ENCODE results near the gene SLAMF1.
A peak's percentile ranks its signal among the peaks of the same experiment; 100 is the strongest.

SLAMF1 gene

DNA sequence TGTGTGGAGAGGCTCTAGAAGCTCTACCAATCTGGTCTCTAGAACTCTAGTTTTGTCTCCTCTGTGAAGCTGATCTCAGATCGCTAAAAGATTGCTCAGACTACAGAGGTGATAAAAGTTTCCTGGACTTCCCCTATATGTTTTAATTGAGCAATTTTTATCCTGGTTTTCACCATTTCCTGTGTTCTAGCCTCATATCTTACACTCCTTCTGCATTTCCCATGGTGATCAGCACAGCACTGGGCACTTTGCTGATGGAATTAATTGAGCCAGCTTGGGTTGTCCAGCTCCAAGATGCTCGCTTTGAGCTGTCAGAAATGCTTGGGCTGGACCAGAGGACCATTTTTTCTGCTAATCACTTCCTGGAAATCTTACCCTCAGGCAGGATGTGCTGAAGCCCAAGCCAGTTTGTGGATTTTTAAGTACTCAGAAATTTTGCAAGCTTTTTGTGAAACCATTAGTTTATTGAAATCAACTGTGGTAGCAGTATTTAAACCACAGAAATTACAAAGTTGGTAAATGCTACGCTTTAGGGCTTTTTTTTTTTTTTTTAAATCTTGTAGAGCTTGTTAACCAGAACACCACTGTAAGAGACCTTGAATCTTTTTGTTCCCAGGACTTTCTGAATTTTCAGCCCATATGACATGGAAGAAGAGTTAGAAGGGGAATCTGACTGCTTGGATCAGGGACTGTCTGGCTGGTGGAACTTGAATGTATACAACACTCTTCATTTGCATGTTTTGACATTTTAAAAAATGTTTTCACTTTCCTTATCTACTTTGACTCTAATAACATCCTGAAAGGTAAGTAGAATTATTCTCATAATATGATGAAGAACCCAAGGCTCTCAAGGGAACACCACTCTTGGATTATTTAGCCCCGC is 36.4 kb upstream of the SLAMF1 start:
- H3K9ac ChIP-seq (ENCODE audit: low read length), result 0 out of 2 replicates have a peak overlapping the region, but pooled peaks have one; percentile 4
- H3K4me3 ChIP-seq (ENCODE audit: low read length), result no peak overlapping the region
- no peaks in the 10 kb centered on the region for H3K9me3 ChIP-seq (ENCODE audit: insufficient read depth, low read length)
- no peak for TF ChIP-seq EZH2phosphoT487 (IDR thresholded peaks at IDR 0.05; ENCODE audit: low read depth)
- TF ChIP-seq, protein P1, sequence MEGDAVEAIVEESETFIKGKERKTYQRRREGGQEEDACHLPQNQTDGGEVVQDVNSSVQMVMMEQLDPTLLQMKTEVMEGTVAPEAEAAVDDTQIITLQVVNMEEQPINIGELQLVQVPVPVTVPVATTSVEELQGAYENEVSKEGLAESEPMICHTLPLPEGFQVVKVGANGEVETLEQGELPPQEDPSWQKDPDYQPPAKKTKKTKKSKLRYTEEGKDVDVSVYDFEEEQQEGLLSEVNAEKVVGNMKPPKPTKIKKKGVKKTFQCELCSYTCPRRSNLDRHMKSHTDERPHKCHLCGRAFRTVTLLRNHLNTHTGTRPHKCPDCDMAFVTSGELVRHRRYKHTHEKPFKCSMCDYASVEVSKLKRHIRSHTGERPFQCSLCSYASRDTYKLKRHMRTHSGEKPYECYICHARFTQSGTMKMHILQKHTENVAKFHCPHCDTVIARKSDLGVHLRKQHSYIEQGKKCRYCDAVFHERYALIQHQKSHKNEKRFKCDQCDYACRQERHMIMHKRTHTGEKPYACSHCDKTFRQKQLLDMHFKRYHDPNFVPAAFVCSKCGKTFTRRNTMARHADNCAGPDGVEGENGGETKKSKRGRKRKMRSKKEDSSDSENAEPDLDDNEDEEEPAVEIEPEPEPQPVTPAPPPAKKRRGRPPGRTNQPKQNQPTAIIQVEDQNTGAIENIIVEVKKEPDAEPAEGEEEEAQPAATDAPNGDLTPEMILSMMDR (IDR thresholded peaks at IDR 0.05; ENCODE audit: low read depth, low read length), result no peak
- peaks cover 13% of the 10 kb centered on the region for H4K20me1 ChIP-seq (ENCODE audit: insufficient read depth, low read length)
- peaks cover 31% of the 10 kb centered on the region for H3K4me1 ChIP-seq (ENCODE audit: low read length)
- H3K79me2 ChIP-seq (ENCODE audit: low read length), result peaks cover 17% of the 10 kb centered on the region
- no peaks in the 10 kb centered on the region for H3K27me3 ChIP-seq (ENCODE audit: low read depth, low read length)
- no peak overlapping the region for H2AFZ ChIP-seq (ENCODE audit: low read depth, low read length)
- peak overlapping the region; percentile 13 for H3K4me2 ChIP-seq (ENCODE audit: low read length)
- peaks cover 53% of the 10 kb centered on the region for H3K36me3 ChIP-seq (replicated peaks; ENCODE audit: low read depth, low read length)
- H3K27ac ChIP-seq (ENCODE audit: low read length), result peak overlapping the region; percentile 26

DNA sequence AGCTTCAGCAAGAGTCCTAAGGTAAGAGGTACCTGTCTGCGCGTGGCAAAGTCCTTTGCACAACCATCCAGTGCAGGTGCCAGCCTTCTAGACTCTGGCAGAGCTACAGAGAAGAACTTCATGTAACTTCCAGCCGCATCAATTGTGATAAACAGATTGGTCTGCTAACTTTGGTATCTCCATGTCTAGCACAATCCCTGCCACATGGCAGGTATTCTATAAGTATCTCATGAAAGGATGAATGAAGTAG is 35.0 kb upstream of the SLAMF1 start:
- Histone ChIP-seq H3K27me3 (ENCODE audit: low read depth, low read length) (no peaks in the 10 kb centered on the region), H3K9ac (ENCODE audit: low read length) (no peak overlapping the region), H3K4me1 (ENCODE audit: low read length) (peaks cover 31% of the 10 kb centered on the region), H3K79me2 (ENCODE audit: low read length) (peaks cover 12% of the 10 kb centered on the region), H2AFZ (ENCODE audit: low read depth, low read length) (no peak overlapping the region), H3K27ac (ENCODE audit: low read length) (no peak overlapping the region), H3K4me2 (ENCODE audit: low read length) (no peak overlapping the region), H3K36me3 (replicated peaks; ENCODE audit: low read depth, low read length) (peaks cover 59% of the 10 kb centered on the region), H3K9me3 (ENCODE audit: insufficient read depth, low read length) (no peaks in the 10 kb centered on the region), H4K20me1 (ENCODE audit: insufficient read depth, low read length) (peaks cover 13% of the 10 kb centered on the region; the same call in 1 of the 2 replicates), H3K4me3 (ENCODE audit: low read length) (no peak overlapping the region)
- TF ChIP-seq EZH2phosphoT487 (IDR thresholded peaks at IDR 0.05; ENCODE audit: low read depth), result no peak
- TF ChIP-seq, protein P1 (IDR thresholded peaks at IDR 0.05; ENCODE audit: low read depth, low read length), result no peak

DNA sequence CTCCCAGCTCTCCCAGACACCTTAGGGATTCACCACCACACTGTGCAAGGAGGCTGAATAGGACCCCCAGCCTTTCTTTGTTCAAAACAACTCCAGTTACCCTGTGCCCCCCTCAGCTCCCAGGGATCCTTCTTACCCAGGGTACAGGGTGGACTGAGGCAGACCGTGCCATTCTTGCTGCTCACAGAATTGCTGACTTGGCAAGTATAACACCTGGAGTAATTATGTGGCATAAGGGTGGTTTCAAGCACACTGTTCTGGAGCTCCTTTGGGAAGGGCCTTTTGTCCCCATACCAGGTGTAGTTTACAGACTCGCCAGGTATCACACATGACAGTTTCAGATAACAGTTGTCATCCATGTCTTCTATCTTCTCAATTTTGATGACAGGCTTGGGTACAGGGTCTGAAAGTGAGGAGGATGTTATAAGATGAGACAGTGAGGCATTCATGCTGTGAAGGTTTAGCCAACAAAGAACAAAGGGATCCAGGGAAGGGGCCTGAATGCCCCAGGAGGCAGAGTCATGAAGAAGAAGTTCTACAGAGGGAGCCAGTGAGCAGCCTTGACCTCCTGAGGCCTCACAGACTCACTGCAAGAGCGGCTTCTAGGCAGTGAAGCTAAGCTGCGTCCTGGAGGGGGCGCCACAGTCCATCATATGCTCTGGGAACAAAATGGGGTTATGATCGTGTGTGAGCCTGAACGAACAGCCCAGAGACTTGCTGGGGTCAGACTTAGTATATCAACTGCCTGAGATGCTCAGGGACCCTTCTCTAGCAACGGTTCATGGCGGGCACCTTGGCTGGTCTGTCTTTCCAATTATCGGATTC is 34.4 kb upstream of the SLAMF1 start:
- H3K79me2 ChIP-seq (ENCODE audit: low read length), result peaks cover 10% of the 10 kb centered on the region
- peaks cover 12% of the 10 kb centered on the region; the same call in 1 of the 2 replicates for H4K20me1 ChIP-seq (ENCODE audit: insufficient read depth, low read length)
- no peak overlapping the region for H3K4me2 ChIP-seq (ENCODE audit: low read length)
- TF ChIP-seq, protein P1 (IDR thresholded peaks at IDR 0.05; ENCODE audit: low read depth, low read length), result peak; percentile 99
- no peak for TF ChIP-seq EZH2phosphoT487 (IDR thresholded peaks at IDR 0.05; ENCODE audit: low read depth)
- H3K27me3 ChIP-seq (ENCODE audit: low read depth, low read length), result no peaks in the 10 kb centered on the region
- peaks cover 59% of the 10 kb centered on the region for H3K36me3 ChIP-seq (replicated peaks; ENCODE audit: low read depth, low read length)
- peaks cover 31% of the 10 kb centered on the region for H3K4me1 ChIP-seq (ENCODE audit: low read length)
- H3K9me3 ChIP-seq (ENCODE audit: insufficient read depth, low read length), result no peaks in the 10 kb centered on the region
- H3K4me3 ChIP-seq (ENCODE audit: low read length), result no peak overlapping the region
- no peak overlapping the region for H3K9ac ChIP-seq (ENCODE audit: low read length)
- no peak overlapping the region for H2AFZ ChIP-seq (ENCODE audit: low read depth, low read length)
- H3K27ac ChIP-seq (ENCODE audit: low read length), result no peak overlapping the region

- Histone ChIP-seq H3K79me2 (ENCODE audit: low read length) (peaks cover 5% of the 10 kb centered on the region), H3K27ac (ENCODE audit: low read length) (no peak overlapping the region), H4K20me1 (ENCODE audit: insufficient read depth, low read length) (peaks cover 5% of the 10 kb centered on the region; the same call in 1 of the 2 replicates), H3K9ac (ENCODE audit: low read length) (no peak overlapping the region), H3K27me3 (ENCODE audit: low read depth, low read length) (no peaks in the 10 kb centered on the region), H3K4me2 (ENCODE audit: low read length) (no peak overlapping the region), H2AFZ (ENCODE audit: low read depth, low read length) (no peak overlapping the region), H3K9me3 (ENCODE audit: insufficient read depth, low read length) (no peaks in the 10 kb centered on the region), H3K4me1 (ENCODE audit: low read length) (peaks cover 32% of the 10 kb centered on the region), H3K4me3 (ENCODE audit: low read length) (no peak overlapping the region), H3K36me3 (replicated peaks; ENCODE audit: low read depth, low read length) (peaks cover 59% of the 10 kb centered on the region)
- TF ChIP-seq, protein P1 (IDR thresholded peaks at IDR 0.05; ENCODE audit: low read depth, low read length), result no peak
Measured at GRCh38 chr1:160680399-160680798, 33.6 kb upstream of the SLAMF1 start.
